Left hindlimb (tissue), 1 donor: Measurements from ENCODE around the gene USP14.

Experiments used
- DNase-seq: peaks from one replicate; pipeline ENCODE4 v3.0.0-alpha.2; 2018

Gene USP14

DNA sequence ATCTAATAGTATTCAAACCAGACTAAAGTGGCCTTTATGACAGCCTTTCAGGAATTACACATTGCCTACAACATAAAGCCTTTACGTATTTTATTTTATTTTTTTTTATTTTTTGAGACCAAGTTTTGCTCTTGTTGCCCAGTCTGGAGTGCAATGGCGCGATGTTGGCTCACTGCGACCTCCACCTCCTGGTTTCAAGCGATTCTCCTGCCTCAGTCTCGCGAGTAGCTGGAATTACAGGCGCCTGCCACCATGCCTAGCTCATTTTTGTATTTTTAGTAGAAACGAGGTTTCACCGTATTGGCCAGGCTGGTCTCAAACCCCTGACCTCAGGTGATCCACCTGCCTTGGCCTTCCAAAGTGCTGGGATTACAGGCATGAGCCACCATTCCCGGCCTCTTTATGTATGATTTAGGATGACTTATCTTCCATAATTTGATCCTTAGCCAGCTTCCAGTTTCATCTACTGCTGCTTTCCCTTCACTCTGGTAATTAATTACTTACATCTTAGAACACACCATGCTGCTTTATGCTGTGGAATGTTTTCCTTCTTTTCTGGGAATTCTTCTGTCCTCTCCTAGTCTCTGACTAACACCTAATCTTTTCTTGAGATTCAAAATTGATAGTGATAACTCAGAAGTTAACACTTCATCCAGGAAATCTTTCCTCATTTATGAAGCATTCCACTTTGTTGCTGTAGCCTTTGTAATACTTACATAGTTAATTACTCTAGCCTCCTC, 2.6 kb downstream of the USP14 start:
- no peak for DNase-seq

GRCh38 chr18:172361-172760, 14.0 kb downstream of the USP14 start:
- DNase-seq, result no peak

GRCh38 chr18:179499-179898, 21.1 kb downstream of the USP14 start:
- no peak for DNase-seq

GRCh38 chr18:181711-182110, 23.4 kb downstream of the USP14 start:
- no peak for DNase-seq

DNA sequence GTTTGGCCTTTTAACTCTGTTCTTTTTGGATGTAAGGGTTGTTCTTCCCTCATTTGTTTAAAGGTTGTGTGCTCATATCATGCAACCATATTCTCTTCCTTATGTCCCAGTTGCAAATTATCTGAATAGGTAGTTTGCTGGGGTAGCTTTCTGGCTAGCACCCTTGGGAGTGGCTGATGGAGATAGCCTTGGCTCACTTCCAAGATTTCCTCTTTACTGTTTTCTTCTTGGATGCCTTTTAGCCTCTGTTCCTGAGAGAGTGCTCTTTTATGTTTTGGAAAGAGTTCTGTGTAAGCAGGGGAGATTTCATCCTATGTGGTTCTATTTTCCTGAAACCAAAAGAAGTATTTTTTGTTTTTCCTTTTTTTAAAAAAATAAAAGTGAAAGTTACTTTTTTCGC, 25.4 kb downstream of the USP14 start:
- no peak for DNase-seq

DNA sequence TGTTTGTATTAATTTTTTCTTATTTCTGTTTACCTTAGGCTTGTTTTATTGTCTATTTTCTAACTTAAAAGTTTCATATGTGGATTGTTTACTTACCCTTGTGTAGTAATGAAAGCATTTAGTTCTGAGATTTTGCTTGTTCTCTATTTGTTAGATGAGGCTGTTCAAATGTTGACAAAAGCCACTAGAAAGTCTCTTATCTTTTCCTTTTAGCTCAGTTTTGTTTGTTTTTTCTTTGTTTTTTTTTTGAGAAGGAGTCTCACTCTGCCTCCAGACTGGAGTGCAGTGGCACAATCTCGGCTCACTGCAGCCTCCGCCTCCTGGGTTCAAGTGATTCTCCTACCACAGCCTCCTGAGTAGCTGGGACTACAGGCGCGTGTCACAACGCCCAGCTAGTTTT, 30.9 kb downstream of the USP14 start:
- DNase-seq, result no peak

DNA sequence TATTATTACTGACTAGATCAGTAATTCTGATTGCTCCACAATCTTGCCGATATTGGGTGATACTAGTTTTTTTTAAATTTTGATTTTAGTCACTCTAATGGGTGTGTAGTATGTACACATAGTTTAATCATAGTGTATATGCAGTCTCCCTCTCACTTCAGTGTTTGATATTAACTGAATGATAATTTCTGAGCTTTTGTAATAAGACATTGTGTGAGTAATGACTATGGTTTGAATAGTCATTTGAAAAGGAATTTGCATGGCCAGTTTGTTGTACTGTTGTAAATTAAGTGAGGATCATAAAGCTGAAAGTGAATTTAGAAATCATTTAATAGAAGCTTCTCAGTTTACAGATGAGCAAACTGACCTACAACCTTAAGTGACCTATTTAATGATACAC, 33.4 kb downstream of the USP14 start:
- DNase-seq, result no peak

GRCh38 chr18:192801-193200, 34.4 kb downstream of the USP14 start:
- no peak for DNase-seq

- DNase-seq, result no peak
Observed at GRCh38 chr18:195651-196050, 37.3 kb downstream of the USP14 start.

DNA sequence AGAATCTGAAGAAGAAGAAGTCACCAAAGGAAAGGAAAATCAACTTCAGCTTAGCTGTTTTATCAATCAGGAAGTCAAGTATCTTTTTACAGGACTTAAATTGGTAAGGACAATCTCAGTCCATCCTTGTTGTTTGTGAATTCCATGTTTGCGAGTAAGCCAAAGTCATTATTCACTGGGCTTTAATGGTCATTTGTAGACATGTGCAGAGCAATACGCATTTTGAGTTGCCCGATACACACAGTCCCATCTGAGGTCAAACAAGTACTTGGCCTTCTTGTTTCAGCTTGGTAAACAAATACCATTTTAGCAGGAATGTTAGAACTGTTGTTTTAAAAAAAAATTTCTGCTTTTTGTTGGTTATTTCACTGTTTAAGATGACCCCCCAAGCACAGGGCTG, 40.9 kb downstream of the USP14 start:
- DNase-seq, result no peak

DNA sequence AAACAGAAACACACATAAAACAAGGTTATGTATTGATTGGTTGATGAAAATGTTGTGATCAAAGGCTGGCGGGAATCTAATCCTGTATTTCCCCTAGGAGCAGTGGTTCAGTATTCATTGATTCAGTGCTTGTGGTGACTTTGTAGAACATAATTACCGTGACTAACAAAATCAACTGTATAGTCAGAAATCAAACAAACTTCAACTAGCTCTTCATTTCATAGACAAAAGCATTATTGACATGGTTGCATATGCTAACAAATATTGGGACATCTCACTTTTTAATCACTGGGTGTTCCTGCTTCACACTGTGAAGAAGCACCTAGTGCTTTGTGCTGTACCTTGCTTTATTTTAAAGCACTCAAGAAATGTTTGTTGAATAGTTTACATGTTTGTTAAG, 41.4 kb downstream of the USP14 start:
- no peak for DNase-seq

GRCh38 chr18:210075-210474, 51.7 kb downstream of the USP14 start:
- DNase-seq, result no peak

DNA sequence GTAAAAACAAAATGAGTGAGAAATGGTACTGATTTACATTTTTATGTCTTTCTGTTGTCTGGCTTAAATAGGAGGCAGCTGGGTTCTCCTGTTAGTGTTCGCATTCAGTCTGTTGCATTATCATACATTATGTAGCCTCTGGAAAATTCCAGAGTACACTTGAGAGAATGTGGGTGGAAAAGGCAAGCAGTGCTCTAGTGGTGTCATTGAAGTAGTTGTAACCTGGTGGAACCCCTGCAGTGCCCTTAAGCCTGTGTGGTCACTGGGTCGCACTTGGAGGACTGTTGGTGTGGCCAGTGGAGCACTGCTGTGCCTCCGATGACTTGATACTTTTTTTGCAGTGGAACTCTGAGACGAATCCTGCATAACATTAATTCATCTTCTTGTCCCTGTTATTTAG, 52.4 kb downstream of the USP14 start:
- no peak for DNase-seq

GRCh38 chr18:211582-211981, 53.2 kb downstream of the USP14 start:
- DNase-seq, result no peak

DNA sequence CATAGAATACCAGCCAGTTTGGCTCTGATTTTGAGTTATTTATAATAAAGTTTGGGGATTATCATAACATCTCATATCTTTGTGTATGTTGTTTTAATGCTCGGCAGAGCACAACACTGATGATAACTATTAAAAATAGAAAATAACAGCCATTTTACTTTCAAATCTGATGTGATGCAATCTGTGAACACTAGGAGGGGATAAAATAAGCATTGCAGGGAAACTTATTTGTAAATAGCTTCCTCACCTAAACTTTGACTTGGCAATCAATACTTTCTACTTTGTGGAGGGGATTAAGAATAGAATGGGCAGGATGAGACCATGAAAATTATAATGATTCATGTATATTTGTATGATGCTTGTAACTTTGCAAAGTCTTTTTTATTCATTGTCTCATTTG, 54.4 kb downstream of the USP14 start:
- DNase-seq, result no peak

DNA sequence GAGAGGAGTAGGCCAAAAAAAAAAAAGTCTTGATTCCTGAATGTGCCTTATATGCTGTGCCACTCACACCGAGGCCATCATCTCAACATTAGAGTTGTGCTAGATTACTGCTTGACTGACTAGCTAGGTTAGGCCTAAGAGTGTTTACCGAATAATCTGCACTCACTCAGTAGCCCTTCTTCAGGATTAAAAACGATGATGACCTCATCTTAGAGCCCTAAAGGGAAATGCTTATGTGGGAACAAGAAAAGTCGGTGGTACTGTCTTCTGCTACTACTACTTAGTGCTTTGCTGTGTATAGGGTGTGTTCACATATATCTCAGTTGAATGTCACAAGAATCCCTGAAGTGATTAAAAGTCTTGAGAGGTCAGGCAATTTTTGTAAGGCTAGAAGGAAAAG, 55.1 kb downstream of the USP14 start:
- DNase-seq, result no peak

- no peak for DNase-seq
Observed at GRCh38 chr18:213966-214365, 55.6 kb downstream of the USP14 start.

DNA sequence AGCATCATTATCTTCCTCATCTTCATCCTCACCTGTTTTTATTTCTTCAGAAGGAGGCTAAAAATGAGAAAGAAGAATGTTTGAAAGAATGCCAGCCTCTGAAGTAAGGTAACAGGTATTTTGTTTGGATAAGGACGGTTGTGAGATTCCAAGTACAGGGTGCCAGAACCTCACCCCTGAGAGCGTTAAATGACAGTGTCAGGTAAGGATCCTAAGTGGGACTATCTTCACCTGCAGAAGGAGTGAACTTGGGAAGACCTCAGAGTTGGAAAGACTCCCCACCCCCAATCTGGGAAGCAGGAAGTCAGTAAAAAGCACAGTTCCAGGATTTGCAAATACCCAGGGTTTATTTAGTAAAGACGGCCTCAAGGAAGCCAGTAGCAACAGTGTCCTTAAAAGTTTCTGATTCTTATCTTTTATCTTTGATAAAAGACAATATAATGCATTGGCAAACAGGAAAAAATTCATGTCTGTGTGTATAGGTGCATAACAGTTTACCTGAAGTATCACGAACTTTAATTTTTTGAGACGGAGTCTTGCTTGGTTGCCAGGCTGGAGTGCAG, 57.2 kb downstream of the USP14 start:
- no peak for DNase-seq

GRCh38 chr18:217532-218336, 59.4 kb downstream of the USP14 start:
- no peak for DNase-seq

DNA sequence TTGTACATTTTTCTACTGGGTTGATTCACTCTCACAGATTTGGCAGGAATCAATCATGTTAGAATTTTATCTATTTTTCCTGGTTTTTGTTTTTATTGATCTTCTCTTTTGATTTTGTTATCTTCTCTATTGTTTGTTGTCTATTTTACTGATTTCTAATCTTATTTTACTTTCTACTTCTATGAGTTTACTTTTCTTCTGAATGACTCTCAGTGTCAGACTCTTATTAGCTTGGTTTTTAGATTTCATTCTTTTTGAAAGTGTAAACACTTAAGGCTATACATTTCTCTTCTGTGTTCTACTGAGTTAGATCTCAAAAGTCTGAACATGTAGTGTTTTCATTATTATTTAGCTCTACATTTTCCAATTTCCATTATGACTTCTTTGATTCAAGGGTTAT, 62.4 kb downstream of the USP14 start:
- no peak for DNase-seq

DNA sequence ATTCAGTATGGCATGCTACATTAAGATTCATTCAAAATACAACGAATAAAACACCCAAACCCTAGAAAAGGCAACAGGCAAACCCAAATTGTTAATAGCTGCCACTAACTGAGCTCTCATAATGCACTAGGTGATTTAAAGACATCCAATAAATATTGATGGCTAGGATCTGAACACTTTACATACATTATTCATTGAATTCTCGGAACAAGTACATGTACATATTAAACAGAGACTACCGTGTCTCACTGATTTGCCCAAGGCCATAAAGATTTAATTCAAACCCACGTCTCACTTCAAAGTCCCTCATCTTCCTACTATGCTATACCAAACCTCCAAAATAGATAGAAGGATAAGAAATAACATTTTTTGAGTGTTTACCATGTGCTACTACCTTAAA, 67.4 kb downstream of the USP14 start:
- no peak for DNase-seq

- DNase-seq, result no peak
Observed at GRCh38 chr18:227374-227773, 69.0 kb downstream of the USP14 start.

- DNase-seq, result no peak
Observed at GRCh38 chr18:227902-228301, 69.5 kb downstream of the USP14 start.

DNA sequence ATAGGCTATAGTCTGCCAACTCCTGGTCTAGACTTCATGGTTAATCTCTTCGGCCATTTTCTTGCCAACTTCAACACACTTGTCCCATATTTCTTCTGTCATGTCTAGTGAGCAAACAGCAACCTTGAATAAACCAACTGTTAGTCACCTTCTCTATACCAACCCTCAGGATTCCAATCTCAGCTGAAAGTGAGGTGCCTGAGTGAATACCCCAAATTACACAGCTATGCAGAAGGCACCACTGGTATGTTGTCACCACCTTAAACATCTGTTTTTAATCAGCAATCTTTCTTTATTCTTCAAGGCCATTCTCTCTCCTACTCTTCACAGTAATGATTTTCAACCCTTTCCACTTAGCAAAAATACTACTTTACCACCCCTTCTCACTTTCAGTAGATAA, 70.2 kb downstream of the USP14 start:
- no peak for DNase-seq
